Activated CD8-positive, alpha-beta memory T cell treated with anti-CD3 and anti-CD28 coated beads, Interleukin-2, amount 50 U/mL, for 24 hours (primary cell): Measurements from ENCODE around the gene RHOXF1.
"Not testable (repeated sequence)": the region's sequence is repeated elsewhere in the genome, so short reads cannot be mapped to it uniquely, and the experiment has no call there.

Experiments
- DNase-seq: peaks from one replicate; pipeline ENCODE4 v3.0.0-alpha.2; 2020; ENCODE audit errors: extremely low read depth

The RHOXF1 gene, protein sequence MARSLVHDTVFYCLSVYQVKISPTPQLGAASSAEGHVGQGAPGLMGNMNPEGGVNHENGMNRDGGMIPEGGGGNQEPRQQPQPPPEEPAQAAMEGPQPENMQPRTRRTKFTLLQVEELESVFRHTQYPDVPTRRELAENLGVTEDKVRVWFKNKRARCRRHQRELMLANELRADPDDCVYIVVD

GRCh38 chrX:120115438-120115963 lies at the start of gene RHOXF1:
RHOXF1 (minus strand) TSS chrX:120115913; CDS start chrX:120115862, 51 bp downstream.
- no peak for DNase-seq

- DNase-seq = not testable (repeated sequence)
Measured at GRCh38 chrX:120159086-120159485, 43.4 kb upstream of the RHOXF1 start.

- not testable (repeated sequence) for DNase-seq
Measured at GRCh38 chrX:120158313-120158712, 42.6 kb upstream of the RHOXF1 start, which contains the start of gene RHOXF2. RHOXF2 (plus strand) TSS chrX:120158613; CDS start chrX:120158751, 138 bp downstream.

DNA sequence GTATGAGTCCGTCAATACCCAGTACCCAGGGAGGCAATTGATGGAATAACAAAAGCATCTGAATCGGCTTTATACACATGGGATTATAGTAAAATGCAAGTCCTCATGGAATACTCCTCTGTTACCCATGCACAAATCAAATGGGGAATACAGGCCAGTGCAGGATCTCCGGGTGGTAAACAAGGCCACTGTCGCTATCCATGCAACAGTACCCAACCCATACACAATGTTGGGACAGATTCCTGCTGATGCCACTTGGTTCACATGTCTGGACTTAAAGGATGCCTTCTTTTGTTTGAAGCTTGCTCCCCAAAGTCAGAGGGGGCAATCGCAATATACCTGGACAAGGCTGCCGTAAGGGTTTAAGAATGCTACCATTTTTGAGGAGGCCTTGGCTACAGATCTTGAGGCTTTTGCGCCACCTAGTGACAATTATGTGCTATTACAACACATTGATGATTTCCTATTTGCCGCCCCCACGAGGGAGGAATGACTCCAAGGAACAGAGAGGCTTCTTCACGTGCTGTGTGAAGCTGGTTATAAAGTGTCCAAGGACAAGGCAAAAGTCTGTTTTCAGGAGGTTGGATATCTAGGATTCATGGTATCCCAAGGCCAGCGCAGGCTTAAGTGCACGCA lies 34.5 kb upstream of the RHOXF1 start:
- not testable (repeated sequence) for DNase-seq

DNA sequence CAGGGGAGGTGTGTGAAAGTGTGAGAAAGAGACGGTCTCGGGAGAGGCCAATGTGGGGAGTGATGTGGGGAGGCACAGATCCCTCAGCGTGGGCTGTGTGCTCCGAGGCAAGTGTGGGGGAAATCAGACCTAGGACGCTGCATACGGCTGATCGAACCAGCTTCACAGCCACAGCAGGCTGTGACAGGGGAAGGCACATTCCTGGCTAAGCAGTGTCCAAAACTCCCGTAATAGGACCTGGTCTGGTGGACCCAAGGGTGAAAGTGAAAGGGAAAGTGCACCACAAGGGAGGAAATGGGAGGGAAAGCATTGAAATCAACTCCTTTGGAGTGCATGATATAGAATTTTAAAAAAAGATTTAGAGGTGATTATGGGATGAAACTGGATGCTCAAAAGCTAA lies 31.8 kb upstream of the RHOXF1 start:
- DNase-seq = no peak

DNA sequence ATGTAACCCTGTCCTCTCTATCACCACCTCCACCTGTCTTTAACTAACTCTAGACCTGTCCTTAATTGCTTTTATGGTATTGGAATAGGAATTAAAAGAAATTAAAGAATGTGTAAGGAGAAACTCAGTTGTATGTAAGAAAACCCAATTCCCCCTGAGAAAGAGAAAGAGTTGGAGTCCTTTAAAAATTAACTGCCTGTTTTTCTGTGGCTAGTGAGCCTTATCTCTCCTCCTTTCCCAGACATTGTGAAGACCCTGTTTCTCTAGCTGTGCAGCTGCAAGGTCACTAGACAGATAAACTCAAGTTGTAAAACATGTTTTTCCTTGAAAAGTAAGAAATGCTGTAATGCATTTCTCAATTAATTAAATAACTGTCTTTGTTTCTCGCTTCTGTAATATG lies 30.6 kb upstream of the RHOXF1 start:
- DNase-seq = not testable (repeated sequence)

- DNase-seq = no peak
Measured at GRCh38 chrX:120145295-120145925, 29.7 kb upstream of the RHOXF1 start.

DNA sequence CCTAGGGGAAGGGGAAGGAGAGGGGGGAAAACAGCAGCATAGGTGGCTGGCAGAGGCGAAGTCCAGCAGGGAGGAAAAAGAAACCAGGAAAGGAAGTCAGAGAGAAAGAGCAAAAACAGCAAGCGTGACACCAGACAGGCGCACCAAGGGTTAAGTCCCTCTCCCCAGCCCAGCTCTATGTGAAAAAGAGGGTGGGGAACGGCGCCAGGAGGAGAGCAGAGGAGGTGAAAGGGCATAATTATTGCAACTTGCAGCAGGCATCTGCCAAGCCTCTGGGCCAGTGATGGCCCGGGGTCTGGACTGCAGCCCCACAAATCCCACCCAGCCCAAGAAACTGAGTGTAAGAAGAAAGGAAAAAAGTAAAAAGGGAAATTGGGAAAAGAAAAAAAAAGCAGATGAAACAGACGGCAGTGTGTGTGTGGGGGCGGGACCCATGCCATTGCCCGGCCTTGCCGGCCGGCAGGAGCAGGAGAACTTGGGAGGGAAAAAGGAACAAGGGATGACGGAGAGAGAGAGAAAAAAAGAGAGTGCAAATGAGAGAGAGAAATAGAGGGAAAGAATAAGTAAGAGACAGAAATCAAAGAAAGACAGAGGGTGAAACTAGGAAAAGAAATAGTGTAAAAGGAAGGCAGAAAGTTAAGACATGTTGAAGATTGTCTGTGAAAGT lies 28.6 kb upstream of the RHOXF1 start:
- DNase-seq = no peak

GRCh38 chrX:120140293-120140981 lies 24.7 kb upstream of the RHOXF1 start:
- no peak for DNase-seq

DNA sequence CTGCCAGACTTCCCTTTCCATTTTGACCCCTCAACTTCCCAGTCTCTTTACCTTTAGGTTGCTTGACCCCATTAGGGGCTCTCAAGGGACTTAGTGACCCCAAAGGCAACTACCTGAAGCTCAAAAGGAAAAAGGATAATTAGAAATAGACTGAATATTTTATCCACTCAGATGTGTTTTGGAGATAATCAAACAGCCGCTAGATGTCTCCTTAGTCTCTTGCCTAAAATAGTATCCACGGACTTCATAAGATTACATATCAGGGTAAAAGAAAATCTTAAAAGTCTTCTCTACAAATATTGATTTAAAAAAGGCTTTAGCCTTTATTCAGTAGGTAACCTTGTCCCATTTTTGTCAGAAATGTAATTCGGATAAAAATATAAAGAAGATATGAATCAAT lies 21.7 kb upstream of the RHOXF1 start:
- no peak for DNase-seq

GRCh38 chrX:120136840-120137239 lies 21.1 kb upstream of the RHOXF1 start:
- DNase-seq = no peak

- no peak for DNase-seq
Measured at GRCh38 chrX:120136128-120136527, 20.4 kb upstream of the RHOXF1 start.

- DNase-seq = not testable (repeated sequence)
Measured at GRCh38 chrX:120128306-120128846, 12.7 kb upstream of the RHOXF1 start.

- DNase-seq = no peak
Measured at GRCh38 chrX:120125444-120125843, 9.7 kb upstream of the RHOXF1 start.

DNA sequence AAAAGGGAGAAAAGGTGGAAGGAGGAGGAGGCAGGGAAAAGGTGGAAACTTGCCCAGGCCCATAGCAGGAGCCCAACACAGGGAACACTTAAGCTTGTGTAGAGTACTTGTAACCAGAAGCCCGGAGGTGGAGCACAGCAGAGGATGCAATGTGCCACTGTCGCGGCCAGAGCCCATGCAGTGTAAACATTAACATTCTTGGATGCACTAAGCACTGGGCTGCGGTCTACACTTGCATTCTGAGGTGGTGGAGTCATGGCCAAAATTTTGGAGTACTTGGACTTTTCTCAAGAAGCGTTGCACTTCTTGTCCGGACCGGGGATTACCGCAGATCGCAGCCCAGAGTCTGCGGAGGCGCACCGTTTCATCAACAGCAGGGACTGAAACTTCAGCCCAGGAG lies 4.5 kb upstream of the RHOXF1 start:
- DNase-seq = no peak

GRCh38 chrX:120111611-120112010 lies 4.1 kb downstream of the RHOXF1 start:
- DNase-seq = no peak

DNA sequence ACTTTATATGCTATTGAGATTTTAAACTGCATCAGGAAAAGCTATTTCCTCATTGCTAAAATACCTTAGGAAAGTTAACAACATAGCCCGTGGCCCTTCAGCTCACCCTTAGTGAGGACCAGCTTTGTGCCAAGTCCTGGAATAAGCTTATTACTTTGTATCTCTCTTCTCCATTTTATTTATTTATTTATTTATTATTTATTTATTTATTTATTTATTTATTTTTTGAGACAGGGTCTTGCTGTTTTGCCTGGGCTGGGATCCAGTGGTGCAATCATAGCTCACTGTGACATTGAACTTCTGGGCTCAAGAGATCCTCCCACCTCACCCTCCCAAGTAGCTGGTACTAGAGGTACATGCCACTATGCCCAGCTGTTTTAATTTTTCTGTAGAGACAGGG lies 6.3 kb downstream of the RHOXF1 start:
- DNase-seq = no peak

DNA sequence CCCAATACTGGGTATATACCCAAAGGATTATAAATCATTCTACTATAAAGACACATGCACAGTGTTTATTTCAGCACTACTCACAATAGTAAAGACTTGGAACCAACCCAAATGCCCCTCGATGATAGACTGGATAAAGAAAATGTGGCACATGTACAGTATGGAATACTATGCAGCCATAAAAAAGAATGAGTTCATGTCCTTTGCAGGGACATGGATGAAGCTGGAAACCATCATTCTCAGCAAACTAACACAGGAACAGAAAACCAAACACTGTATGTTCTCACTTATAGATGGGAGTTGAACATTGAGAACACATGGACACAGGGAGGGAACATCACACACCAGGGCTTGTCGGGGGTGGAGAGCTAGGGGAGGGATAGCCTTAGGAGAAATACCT lies 11.0 kb downstream of the RHOXF1 start:
- DNase-seq = not testable (repeated sequence)

GRCh38 chrX:120101057-120101456 lies 14.7 kb downstream of the RHOXF1 start:
- DNase-seq = not testable (repeated sequence)

- no peak for DNase-seq
Measured at GRCh38 chrX:120090208-120090607, 25.5 kb downstream of the RHOXF1 start.

DNA sequence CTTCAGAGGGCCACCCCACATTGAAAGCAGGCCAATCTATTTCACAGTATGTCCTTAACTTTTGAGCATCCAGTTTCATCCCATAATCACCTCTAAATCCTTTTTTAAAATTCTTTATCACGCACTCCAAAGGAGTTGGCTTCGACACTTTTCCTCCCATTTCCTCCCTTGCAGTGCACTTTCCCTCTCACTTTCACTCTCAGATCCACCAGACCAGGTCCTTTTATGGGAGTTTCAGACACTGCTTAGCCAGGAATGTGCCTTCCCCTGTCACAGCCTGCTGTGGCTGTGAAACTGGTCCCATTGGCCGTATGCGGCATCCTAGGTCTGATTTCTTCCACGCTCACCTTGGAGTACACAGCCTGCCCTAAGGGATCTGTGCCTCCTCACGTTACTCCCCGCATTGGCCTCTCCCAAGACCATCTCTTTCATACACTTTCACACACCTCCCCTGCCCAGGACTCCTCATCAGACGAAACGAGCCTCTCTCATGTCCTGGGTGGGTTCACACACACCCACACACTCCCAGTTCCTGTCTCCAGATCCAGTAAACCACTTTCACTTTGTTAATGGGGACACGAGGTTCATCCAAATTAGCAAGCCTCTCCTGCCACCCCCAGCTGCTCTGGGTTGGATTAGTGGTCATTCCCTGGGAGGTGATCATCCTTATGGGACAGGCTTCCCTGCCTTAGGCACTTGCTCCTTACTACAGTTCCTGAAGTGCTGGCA lies 28.3 kb downstream of the RHOXF1 start:
- DNase-seq = no peak
